Stimulated activated CD4-positive, alpha-beta T cell treated with anti-CD3 and anti-CD28 coated beads, TNF-alpha, amount 100 ng/mL, for 4 hours (primary cell): ENCODE measurements around the gene ORC6.

Experiments
- DNase-seq, 3 experiments: peaks; one replicate each; pipeline ENCODE4 v3.0.0-alpha.2; 2020; ENCODE audit warnings: low read depth in 3 of 3

The ORC6 gene

DNA sequence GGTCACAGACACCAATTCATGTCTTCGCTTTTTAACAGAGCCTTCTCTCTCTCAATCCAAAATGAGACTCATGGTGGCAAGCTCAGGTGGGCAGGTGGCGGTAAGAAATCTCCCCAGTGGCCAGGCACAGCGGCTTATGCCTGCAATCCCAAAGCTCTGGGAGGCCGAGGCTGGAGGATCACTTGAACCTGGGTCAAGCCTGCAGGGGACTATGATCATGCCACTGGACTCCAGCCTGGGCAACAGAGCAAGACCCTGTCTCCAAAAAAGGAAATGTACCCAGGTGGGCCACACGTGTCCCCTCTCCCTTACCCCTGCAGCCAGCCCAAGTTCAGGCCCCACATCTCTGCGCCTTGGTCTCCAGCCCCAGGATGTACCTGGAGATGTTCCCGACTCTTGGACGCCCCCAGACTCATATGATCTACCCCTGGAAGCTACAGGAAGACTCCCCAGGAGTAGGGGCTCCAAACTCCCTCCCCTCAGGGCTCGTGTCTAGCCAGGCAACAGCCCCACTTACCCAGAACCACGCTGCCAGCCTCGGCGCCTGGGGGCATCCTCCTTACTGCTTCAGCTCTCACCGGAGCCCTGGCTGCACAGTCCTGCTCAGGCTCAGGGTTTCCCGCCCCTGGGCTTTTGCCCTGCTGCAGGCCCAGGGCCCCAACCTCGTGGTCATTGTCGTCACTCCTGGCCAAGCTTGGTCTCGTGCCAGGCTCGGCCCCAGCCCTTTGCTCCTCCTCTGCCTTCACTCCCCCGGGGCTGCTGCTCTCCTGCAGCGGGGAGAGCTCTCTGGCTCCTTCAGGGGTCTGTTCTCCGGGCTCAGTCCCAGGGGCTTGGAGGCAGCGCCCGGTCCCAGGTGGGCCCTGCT, 42.5 kb downstream of the ORC6 start:
- DNase-seq = no peak

GRCh38 chr16:46732561-46732960, 43.1 kb downstream of the ORC6 start:
- DNase-seq = no peak

DNA sequence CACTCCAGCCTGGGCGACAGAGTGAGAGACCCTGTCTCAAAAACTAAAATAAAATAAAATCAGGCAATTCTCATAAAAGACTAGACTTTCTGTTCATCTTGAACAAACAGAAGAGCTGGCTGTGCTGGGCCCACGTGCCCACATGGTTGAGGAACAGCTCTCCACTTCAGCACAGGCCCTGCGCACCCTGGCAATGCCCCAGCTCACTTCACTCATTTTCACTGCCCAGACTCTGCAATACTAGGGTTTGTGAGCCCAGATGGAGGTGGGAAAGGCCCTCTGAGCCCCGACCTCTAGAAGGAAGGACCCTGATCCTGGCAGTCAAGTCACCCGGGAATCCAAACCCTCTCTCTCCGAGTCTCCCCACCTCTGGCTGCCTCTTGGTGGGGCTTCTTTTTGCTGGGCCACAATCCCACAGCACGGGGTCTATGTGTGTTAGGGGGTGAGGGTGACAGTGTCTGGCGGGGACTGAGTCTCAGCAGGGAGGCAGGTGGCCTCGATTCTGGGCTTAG, 43.9 kb downstream of the ORC6 start:
- no peak for DNase-seq

DNA sequence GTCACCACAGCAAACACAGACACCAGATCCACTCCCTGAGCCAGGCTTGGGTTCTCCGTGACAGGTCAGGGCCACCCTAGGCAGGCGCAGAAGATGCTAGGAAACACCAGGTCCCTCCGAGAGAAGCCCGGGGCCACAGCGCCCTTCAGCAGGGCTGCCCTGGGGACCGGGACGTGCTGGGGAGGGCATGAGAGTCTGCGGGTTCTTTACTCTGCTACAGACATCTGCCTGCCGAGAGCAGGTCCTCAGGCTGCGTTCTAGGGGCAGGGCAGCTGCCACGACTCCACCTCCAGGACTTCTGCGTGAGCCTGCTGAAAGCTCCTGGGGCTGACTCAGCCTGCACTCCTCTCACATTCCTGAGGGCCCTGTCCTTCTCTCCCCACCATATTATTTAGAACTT, 47.2 kb downstream of the ORC6 start:
- DNase-seq = no peak

- no peak for DNase-seq
Measured at GRCh38 chr16:46737621-46738214, 48.3 kb downstream of the ORC6 start.

- no peak for DNase-seq
Measured at GRCh38 chr16:46739934-46740333, 50.5 kb downstream of the ORC6 start.

DNA sequence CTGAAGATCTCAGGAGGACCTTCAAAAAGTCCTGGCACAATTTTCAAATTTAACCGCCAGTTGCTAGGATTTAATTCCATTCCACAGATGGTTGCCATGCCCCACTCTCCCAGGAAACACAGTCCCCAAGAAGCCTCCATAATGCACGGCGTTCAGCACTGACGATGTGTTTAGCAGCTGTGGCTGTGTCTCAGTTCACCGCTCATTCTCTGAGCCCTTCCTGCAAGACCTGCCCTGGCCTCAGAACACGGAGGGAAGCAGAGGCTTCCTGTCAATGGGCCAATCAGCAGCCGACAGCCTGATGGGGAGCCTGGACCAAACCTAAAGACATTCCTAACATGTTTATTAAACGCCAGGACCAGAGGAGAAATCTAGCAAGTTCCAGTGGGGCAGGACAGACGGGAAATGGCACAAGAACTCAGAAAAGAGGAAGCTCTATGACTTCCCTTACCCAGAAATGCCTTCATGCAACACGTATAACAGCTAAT, 53.8 kb downstream of the ORC6 start:
- DNase-seq = no peak

DNA sequence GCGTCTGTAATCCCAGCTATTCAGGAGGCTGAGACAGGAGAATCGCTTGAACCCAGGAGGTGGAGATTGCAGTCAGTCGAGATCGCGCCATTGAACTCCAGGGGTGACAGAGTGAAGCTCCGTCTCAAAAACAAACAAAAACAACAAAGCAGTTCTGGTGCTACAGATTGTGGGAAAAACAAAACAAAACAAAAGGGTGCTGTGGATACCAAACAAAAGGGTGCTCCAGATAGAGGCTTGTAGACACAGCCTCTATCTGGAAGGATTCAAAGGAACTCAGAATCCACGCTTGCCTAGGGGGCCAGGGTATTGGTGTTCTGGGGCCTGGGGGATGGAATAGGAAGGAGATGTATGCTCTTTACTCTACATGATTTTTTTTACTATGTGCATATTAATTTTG, 56.2 kb downstream of the ORC6 start:
- no peak for DNase-seq

DNA sequence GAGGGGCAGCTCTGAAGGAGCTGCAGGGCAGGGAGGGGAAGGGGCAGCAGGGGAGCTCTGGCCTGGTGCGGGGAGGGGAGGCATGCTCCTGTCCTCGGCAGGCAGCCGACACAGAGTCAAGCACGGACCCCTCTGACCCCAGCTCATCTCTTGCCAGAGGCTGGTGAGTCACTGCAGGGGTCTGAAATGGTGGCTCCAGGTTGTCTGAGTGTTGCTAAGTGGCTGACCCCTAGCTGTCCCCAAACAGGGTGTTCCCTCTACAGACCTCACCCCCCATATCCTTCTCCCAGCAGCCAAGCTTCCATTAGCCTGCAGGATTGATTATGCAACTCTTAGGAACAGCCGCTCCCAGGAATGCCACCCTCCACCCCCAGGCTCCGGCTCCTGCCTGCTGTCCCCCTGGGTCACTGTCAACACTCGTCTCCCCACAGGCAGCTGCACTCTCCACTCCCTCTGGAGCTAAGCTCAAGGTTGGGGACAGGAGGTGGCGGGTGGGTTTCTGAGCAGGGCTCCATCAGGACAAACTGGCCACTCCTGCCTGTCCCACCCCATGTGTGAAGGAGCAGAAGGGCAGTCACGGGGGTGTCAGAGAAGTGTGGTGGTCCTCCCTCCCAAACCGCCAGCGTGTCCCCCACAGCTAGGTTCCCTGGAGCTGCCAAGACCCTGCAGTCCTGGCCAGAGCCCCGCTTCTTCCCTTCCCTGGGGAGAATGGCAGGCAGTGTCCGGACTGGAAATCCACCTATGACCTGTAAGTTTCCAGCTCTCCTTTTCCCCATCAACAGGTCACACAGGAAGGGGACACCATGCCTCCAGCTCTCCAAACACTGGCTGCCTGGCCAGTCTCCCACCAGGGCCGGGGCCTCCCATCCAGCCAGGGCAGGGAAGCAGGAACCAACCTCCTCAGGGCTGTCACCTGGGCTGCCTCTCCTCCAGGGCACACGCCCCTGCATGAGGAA, 57.6 kb downstream of the ORC6 start:
- no peak for DNase-seq
